Skeletal muscle satellite cell (primary cell): ENCODE results near the gene DKKL1.

ENCODE experiments used
- H3K27me3 ChIP-seq: 2 replicates; pipeline ENCODE4 v1.7.0; 2013; ENCODE audit warnings: low read length; ENCODE audit not compliant: control insufficient read depth, insufficient read depth
- H3K36me3 ChIP-seq: 2 replicates; pipeline ENCODE4 v1.7.0; 2013; ENCODE audit warnings: mild to moderate bottlenecking, control low read depth, low read length; ENCODE audit not compliant: insufficient read depth
- H3K4me1 ChIP-seq: 2 replicates; pipeline ENCODE4 v1.7.0; 2013; ENCODE audit warnings: low read length; ENCODE audit not compliant: control insufficient read depth, insufficient read depth
- H3K4me2 ChIP-seq: 2 replicates; pipeline ENCODE4 v1.7.0; 2013; ENCODE audit warnings: mild to moderate bottlenecking, low read length
- H3K4me3 ChIP-seq: 2 replicates; pipeline ENCODE4 v1.7.0; 2013; ENCODE audit warnings: low read length
- H3K9ac ChIP-seq: 2 replicates; pipeline ENCODE4 v1.7.0; 2013; ENCODE audit warnings: mild to moderate bottlenecking, low read depth, low read length, moderate library complexity
- H3K9me3 ChIP-seq: replicated peaks from 2 replicates; pipeline ENCODE4 v1.7.0; 2013; ENCODE audit warnings: mild to moderate bottlenecking, control low read depth, low read length

Gene DKKL1

DNA sequence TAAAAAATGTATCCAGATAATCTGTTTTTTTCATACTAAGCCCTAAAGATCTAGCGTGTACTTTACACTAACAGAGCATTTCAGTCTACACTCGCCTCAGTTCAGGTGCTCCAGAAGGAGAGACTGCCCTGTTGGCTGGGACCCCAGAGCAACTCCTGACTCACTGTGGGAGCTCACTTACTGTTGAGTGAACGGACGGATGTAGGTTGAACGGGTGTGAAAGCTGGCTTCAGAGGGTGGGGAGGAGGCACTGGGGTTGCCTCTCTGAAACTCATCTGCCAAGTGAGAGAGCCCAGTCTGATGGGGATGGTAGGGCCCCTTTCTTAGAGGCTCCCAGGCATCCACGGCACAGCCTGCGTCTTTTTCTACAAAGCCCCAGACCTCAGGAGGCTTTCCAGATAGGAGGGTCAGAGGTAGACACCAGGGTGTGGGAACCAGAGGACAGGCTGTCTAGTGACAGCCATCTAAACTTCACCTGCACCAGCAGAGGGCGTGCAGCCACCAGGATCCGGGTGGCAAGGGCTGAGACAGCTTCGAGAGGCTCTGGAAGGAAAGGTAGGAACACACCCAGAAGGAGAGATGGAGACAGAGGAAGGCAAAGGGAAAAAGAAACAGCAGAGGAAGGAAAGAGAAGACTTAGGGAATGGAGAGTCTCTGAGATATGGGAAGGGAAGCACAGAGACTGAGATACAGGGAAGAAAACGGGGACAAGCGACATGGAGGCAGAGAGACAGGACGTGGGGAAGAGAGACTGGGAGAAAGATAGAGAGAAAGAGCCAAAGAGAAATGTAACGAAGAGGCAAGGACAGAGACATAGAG, 28.1 kb downstream of the DKKL1 start:
- no peak overlapping the region for H3K4me3 ChIP-seq
- no peak overlapping the region for H3K9ac ChIP-seq

DNA sequence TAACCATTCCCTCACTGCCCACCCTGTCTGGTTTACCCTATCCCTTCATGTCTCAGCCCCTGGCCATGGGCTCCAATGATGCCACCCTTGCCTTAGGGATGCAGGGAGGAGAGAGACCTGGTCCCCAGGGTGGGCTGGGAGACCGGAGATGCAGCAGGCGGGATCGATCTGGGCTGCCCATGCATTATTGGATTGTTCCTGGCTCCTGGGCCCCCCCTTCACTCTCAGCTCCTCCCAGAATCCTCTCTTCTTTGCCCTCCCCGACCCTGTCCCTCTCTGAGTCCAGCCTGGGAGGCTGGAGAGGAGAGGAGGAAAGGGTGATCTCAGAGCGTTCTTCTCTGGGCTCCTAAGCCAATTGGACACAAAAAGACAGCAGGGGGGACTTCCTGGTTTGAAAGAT, 30.2 kb downstream of the DKKL1 start:
- H3K4me3 ChIP-seq, result no peak overlapping the region
- no peaks in the 10 kb centered on the region for H3K36me3 ChIP-seq
- H3K9me3 ChIP-seq, result no peaks in the 10 kb centered on the region
- no peak overlapping the region for H3K9ac ChIP-seq
- no peaks in the 10 kb centered on the region for H3K4me1 ChIP-seq
- H3K27me3 ChIP-seq, result peaks cover 63% of the 10 kb centered on the region
- no peak overlapping the region for H3K4me2 ChIP-seq

More for the DNA sequence above, 28.1 kb downstream of the DKKL1 start:
- no peaks in the 10 kb centered on the region for H3K4me1 ChIP-seq
- no peaks in the 10 kb centered on the region for H3K9me3 ChIP-seq
- no peaks in the 10 kb centered on the region for H3K36me3 ChIP-seq
- H3K27me3 ChIP-seq, result peaks cover 53% of the 10 kb centered on the region
- H3K4me2 ChIP-seq, result no peak overlapping the region

DNA sequence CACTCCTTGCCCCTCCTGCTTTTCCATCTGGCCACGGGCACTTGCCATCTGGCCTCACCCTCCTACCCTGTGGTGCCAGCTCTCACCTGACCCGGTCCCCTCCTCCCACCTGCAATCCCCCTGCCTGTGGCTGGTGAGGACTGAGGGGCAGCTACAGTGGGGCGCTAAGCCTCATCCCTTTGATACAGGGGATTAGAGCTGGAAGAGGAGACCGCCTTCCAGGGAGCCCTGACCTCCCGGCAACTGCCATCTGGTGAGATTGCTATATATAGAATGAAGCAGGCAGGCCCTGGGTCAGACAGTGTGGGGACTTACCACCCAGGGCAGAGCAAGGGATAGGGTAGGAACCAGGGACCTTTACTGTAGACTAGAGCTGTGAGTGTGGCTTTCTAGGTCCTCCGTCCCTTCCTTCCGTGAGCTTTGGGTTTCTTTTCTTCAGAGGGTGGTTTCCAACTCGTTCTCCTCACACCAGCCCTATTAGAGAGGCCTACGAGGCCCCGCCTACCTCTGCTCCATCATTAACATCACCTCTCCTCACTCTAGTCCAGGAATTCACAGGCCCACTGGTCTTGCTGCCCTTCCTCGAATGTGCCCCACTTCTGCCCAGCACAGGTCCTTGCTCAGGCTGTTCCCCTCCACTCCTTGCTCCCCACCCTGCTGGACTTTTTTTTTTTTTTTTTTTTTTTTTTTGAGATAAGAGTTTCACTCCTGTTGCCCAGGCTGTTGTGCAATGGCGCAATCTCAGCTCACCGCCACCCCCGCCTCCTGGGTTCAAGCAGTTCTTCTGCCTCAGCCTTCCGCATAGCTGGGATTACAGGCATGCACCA, 32.1 kb downstream of the DKKL1 start:
- Histone ChIP-seq H3K9me3 (no peaks in the 10 kb centered on the region), H3K4me3 (no peak overlapping the region), H3K4me2 (no peak overlapping the region), H3K36me3 (no peaks in the 10 kb centered on the region), H3K27me3 (peaks cover 53% of the 10 kb centered on the region), H3K9ac (no peak overlapping the region), H3K4me1 (no peaks in the 10 kb centered on the region)

DNA sequence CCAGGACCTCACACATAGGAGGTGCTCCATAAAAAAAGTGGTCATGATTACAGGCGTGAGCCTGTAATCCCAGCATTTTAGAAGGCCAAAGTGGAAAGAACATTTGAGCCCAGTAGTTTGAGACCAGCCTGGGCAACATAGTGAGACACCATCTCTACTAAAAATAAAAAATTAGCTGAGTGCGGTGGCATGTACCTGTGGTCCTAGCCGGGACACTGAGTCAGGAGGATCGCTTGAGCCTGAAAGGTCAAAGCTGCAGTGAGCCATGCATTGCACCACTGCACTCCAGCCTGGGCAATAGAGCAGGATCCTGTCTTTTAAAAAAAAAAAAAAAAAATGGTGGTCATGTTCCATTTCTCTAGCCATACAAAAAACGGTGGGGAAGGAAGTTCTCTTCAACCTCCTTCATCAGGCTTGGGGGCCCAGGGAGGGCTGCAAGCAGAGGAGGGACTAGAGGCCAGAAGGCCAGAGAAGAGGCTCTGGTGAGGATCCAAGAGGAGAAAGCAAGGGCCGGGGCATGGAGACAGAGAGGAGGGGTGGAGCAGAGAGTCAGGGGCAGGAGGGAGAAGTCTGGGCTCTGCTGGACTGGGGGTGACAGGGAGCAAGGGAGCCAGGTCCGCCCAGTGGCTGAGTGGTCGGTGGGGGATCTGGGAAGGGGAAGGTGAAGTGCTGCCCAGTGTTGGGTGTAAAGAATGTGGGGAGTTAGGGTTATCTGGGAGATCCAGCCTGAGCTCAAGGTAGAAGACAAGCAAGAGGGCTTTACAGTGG, 33.2 kb downstream of the DKKL1 start:
- H3K9ac ChIP-seq, result no peak overlapping the region
- peaks cover 56% of the 10 kb centered on the region for H3K27me3 ChIP-seq
- H3K4me1 ChIP-seq, result no peaks in the 10 kb centered on the region
- H3K4me2 ChIP-seq, result no peak overlapping the region
- no peaks in the 10 kb centered on the region for H3K36me3 ChIP-seq
- no peak overlapping the region for H3K4me3 ChIP-seq
- H3K9me3 ChIP-seq, result no peaks in the 10 kb centered on the region

DNA sequence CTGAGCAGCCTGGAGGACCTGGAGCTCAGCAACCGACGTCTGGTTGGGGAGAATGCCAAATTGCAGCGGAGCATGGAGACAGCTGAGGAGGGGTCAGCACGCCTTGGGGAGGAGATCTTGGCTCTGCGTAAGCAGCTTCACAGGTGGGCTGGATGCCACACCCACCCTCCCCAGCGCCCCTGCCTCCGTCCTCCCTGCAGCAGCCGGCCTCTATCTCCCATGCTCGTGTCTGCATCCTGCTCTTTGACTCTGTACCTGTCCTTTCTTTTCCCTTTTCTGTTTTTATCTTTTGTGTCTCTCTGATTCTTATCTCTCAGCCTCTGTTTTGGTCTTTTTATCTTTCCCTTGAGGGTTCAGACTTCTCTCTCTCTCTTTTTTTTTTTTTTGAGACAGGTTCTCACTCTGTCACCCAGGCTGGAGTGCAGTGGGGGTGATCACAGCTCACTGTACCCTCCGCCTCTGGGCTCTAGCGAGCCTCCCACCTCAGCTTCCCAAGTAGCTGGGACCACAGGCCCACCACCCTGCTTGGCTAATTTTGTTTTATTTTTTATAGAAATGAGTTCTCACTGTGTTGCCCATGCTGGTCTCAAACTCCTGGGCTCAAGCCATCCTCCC, 34.4 kb downstream of the DKKL1 start:
- H3K27me3 ChIP-seq, result peaks cover 48% of the 10 kb centered on the region
- H3K9me3 ChIP-seq, result no peaks in the 10 kb centered on the region
- no peak overlapping the region for H3K4me2 ChIP-seq
- no peaks in the 10 kb centered on the region for H3K4me1 ChIP-seq
- no peaks in the 10 kb centered on the region for H3K36me3 ChIP-seq
- no peak overlapping the region for H3K9ac ChIP-seq
- H3K4me3 ChIP-seq, result no peak overlapping the region

DNA sequence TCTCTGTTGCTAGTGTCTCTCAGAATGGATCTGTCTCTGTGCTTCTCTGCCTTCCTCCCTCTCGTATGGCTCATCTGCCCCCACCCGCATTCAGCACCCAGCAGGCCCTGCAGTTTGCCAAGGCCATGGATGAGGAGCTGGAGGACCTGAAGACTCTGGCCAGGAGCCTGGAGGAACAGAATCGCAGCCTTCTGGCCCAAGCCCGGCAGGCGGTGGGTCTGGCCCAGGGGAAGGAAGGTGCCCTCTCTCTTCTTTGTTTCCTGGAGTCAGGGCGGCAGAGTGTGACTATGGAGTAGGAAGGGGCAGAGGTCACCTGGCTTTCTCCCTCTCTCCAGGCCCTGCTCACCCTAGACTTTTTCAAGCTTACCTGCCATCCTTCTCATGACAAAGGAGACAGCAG, 35.3 kb downstream of the DKKL1 start:
- Histone ChIP-seq H3K4me1 (no peaks in the 10 kb centered on the region), H3K9me3 (no peaks in the 10 kb centered on the region), H3K36me3 (no peaks in the 10 kb centered on the region), H3K4me2 (no peak overlapping the region), H3K9ac (no peak overlapping the region), H3K27me3 (peaks cover 40% of the 10 kb centered on the region), H3K4me3 (no peak overlapping the region)

DNA sequence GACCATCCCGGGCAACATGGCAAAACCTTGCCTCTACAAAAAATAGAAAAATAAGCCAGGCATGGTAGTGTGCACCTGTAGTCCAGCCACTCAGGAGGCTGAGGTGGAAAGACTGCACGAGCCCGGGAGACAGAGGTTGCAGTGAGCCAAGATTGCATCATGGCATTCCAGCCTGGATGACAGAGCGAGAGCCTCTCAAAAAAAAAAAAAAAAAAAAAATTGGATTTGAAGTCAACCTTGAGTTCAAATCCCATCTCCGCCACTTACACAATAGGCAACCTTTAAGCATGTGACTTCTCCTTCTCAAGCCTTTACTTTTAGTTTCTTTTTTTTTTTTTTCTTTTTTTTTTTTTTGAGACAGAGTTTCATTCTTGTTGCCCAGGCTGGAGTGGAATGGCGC, 36.4 kb downstream of the DKKL1 start:
- Histone ChIP-seq H3K36me3 (no peaks in the 10 kb centered on the region), H3K9ac (no peak overlapping the region), H3K9me3 (no peaks in the 10 kb centered on the region), H3K4me1 (no peaks in the 10 kb centered on the region), H3K4me2 (no peak overlapping the region), H3K4me3 (no peak overlapping the region), H3K27me3 (peaks cover 29% of the 10 kb centered on the region)

DNA sequence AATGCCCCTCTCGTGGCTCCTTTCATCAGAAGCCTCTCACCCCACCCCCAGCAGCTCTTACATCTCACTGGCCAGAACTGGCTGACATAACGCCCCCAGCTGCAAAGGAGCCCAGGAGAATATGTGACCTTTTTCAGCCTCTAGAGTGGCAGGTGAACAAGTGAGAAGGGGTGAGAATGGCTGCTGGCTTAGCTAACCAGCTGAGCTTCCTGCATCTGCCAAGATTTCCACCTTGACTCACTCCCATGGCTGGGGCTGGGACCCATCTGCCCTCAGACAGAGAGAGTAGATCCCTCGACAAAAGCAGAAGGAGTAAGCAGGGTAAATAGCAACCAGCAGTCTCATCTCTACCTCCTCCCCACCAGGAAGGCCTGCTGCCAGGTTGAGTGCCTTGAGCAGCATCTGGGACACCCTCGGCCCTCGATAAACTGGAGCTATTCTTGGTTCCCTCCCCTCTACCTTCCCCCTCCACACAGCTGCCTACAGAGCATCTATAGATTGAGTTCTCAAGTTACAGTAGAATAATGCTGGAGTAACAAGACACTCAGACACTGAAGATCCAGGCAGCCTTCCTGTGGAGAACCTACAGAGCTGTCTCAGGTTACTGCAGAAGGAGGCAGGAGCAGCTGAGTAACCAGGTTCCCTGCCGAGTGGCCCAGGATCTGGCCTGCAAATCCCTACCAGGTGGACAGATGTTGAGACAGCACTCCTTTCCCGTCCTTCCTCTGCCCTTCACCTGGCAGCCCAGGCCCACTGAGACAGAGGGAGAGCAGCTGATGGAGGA, 39.9 kb downstream of the DKKL1 start:
- H3K9ac ChIP-seq, result no peak overlapping the region
- no peak overlapping the region for H3K4me2 ChIP-seq
- H3K4me3 ChIP-seq, result no peak overlapping the region
- peaks cover 21% of the 10 kb centered on the region for H3K27me3 ChIP-seq
- no peaks in the 10 kb centered on the region for H3K9me3 ChIP-seq
- no peaks in the 10 kb centered on the region for H3K4me1 ChIP-seq
- H3K36me3 ChIP-seq, result no peaks in the 10 kb centered on the region

DNA sequence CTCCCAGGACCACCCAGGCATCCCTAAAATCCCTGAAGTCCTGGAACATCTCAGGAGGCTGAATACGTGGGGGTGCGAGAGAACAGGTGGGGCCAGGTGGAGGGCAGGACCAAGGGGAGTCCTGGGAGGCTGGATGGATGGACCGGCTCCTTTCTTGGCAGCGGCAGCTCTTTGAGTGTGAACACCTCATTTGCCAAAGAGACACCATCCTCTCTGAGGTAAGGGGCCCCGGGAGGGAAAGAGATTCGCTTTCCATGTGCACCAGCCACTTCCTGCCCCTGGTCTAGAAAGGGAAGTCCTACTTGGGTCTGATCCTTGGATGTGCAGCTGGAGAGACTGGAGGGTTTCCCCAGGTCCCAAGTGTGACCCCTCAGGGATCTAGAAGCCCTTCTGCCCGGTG, 43.4 kb downstream of the DKKL1 start:
- peaks cover 18% of the 10 kb centered on the region for H3K27me3 ChIP-seq
- no peaks in the 10 kb centered on the region for H3K9me3 ChIP-seq
- H3K4me3 ChIP-seq, result no peak overlapping the region
- no peak overlapping the region for H3K4me2 ChIP-seq
- H3K36me3 ChIP-seq, result no peaks in the 10 kb centered on the region
- no peaks in the 10 kb centered on the region for H3K4me1 ChIP-seq
- no peak overlapping the region for H3K9ac ChIP-seq

DNA sequence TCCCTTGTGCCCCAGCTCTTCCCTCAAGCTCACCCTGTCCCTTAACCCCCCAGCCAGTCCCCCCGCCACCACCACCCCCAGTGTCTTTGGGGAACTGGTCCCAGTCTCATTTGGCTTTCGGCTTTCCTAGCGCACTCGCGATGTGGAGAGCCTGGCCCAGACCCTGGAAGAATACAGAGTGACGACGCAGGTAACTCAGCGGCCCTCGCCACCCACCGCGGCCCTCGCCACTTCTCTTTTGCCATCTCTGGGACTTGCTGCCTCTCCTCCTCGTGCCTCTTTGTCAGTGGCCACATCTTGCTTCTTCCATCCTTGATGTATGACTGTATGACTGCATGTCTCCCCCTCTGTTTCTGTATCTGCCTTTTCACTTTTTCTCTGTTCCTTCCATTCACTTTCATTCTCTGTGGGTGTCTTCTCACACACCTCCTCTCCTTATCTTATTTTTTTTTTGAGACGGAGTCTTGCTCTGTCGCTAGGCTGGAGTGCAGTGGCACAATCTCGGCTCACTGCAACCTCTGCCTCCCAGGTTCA, 43.9 kb downstream of the DKKL1 start:
- H3K4me1 ChIP-seq, result no peaks in the 10 kb centered on the region
- H3K27me3 ChIP-seq, result peaks cover 22% of the 10 kb centered on the region
- no peak overlapping the region for H3K4me3 ChIP-seq
- H3K9me3 ChIP-seq, result no peaks in the 10 kb centered on the region
- H3K36me3 ChIP-seq, result no peaks in the 10 kb centered on the region
- no peak overlapping the region for H3K9ac ChIP-seq
- H3K4me2 ChIP-seq, result no peak overlapping the region
